Gastrocnemius medialis (tissue), 4 donors: ENCODE data around the gene PLPP2. TPM values are rescaled to one million over a fixed set of nuclear protein-coding genes. Genes with fewer than 3 reads are reported as not detected.
A peak's percentile ranks its signal among the peaks of the same experiment; 100 is the strongest.

ENCODE experiments used
- ATAC-seq, 2 donors: fragments of 150-250 bp; one replicate each; pipeline ENCODE4 v1.9.1; 2016
- DNase-seq, 2 donors: peaks; one replicate each; pipeline ENCODE4 v3.0.0-alpha.2; 2019
- H3K27ac ChIP-seq, 4 donors: fragments of 200-600 bp; sonication (generic); 1 replicate in 1 of 4; 2 replicates in 3 of 4; pipeline ENCODE4 v1.5.1; 2016 to 2018; ENCODE audit warnings: mild to moderate bottlenecking in 2 of 4, moderate library complexity in 1 of 4
- H3K27me3 ChIP-seq, 3 donors: fragments of 200-600 bp; sonication (generic) in 2 of 3; 1 replicate in 1 of 3; 2 replicates in 2 of 3; pipeline versions ENCODE4 v1.5.1 to v1.6.0; 2016 to 2019; ENCODE audit warnings: mild to moderate bottlenecking in 1 of 3, moderate library complexity in 1 of 3
- H3K36me3 ChIP-seq, 2 donors: fragments of 200-600 bp; sonication (generic) in 1 of 2; one replicate each; pipeline ENCODE4 v1.5.1; 2017 to 2018
- H3K4me1 ChIP-seq, 2 donors: fragments of 200-600 bp; sonication (generic) in 1 of 2; one replicate each; pipeline ENCODE4 v1.5.1; 2016 to 2017; ENCODE audit warnings: mild to moderate bottlenecking in 2 of 2
- H3K4me3 ChIP-seq, 4 donors: fragments of 200-600 bp; sonication (generic) in 3 of 4; 1 replicate in 1 of 4; 2 replicates in 3 of 4; pipeline ENCODE4 v1.5.1; 2016 to 2019; ENCODE audit warnings: mild to moderate bottlenecking in 2 of 4
- H3K9me3 ChIP-seq, 3 donors: fragments of 200-600 bp; sonication (generic) in 2 of 3; 1 replicate in 1 of 3; 2 replicates in 2 of 3; pipeline ENCODE4 v1.5.1; 2016 to 2019
- CTCF ChIP-seq, 5 experiments: fragments of 450-650 bp in 3 of 5; fragments of 200-600 bp in 2 of 5; sonication (generic) in 2 of 5; IDR thresholded peaks in 4 of 5; conservative IDR thresholded peaks in 1 of 5; 1 replicate in 4 of 5; 2 replicates in 1 of 5; pipeline ENCODE4 v1.5.1; 2016 to 2019; ENCODE audit warnings: antibody characterized with exemption in 5 of 5, mild to moderate bottlenecking in 3 of 5, moderate library complexity in 3 of 5
- POLR2A ChIP-seq, 2 donors: fragments of 450-650 bp; IDR thresholded peaks; one replicate each; pipeline ENCODE4 v1.6.1; 2017; ENCODE audit warnings: antibody characterized with exemption in 2 of 2, mild to moderate bottlenecking in 2 of 2, moderate library complexity in 2 of 2
- in situ Hi-C, 4 donors: fragments of 200-750 bp; cut with MboI; loops; one replicate each; pipeline versions ENCODE4 v1.15.0 to v1.8.0; 2017; ENCODE audit warnings: low sequenced_read_pairs in 4 of 4
- intact Hi-C: fragments of 100-400 bp; cut with DNase I; formaldehyde crosslinking; loops from one replicate; pipeline ENCODE4 v1.15.1; 2023; ENCODE audit warnings: low total_unique reads
- total RNA-seq, 4 donors: library from RNA; depleted of rRNA; stranded (reverse); fragments of >200 nt; gene quantifications; one replicate each; pipeline versions ENCODE4 v1.1.0 to v1.2.3, GENCODE V29; 2016

Gene PLPP2
- total RNA-seq, 4 donors from 2014 or later: 0.64 to 1.2 (median 0.92) TPM; not detected in 1

DNA sequence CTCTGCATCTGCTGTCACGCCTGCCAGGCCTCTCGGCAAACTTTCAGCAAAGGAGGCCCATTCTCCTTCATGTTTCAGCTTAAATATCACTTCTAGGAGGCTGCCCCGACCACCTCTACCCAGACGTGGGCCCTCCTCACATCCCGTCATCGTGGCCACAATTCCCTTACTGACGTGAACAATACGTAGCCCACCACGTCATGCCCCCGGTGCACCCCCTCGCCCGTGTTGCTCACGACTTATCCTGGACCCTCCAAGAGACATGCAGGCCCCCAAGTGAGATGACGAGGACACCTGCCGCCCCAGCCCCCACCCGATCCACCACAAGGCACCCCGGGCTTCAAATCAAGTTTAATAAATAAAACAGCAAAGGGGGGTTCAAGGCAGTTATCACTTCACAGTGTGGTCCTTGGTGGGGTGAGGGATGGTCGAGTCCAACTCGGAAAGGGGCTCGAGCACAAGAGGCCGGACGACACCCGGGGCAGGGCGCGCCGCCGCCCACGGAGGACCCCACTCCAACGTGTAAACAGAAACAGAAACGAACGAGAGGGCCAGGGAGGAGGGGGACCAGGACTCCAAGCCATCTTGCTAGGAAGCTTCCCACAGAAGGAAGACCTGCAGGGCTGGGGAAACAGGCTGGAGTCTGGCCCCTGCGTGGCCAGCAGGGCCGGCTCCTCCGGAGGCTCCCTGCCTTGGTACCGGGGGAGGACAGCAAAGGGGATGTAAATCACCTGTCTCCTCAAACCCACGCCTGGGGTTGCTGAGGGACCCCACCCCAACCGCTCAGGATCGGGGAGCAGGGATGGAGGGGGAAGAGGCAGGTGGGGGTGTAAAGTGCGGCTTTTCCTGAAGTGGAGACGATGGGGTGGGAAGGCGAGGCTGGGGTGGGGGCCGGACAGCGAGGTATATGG is 14.3 kb upstream of the PLPP2 start:
- DNase-seq: no peak
- H3K36me3 ChIP-seq: peaks cover 0 to 36% of the 10 kb centered on the region in 2 donors
- intact Hi-C loops: no loop called here

GRCh38 chr19:296476-297225 is 5.4 kb upstream of the PLPP2 start:
- Histone ChIP-seq H3K27ac (peak overlapping the region; percentile 29 to 68 (median 46)), H3K4me1 (peaks cover 0 to 8% of the 10 kb centered on the region in 2 donors), H3K27me3 (peaks cover 32 to 40% (median 34%) of the 10 kb centered on the region in 3 donors), H3K9me3 (no peaks in the 10 kb centered on the region), H3K36me3 (no peaks in the 10 kb centered on the region), H3K4me3 (no peak overlapping the region)
- intact Hi-C loops (no loop called here), in situ Hi-C loops (no loop called here)
- peak in 1 of 2 donors; percentile 24 for ATAC-seq
- DNase-seq: peak in 1 of 2 donors; percentile 42
- TF ChIP-seq CTCF (IDR thresholded peaks at IDR 0.05 in 4 of 5, conservative IDR thresholded peaks at IDR 0.05 in 1 of 5) (no peak), POLR2A (IDR thresholded peaks at IDR 0.05) (no peak)

More for the DNA sequence above, 14.3 kb upstream of the PLPP2 start:
- in situ Hi-C loops: no loop called here
- H3K27me3 ChIP-seq: no peaks in the 10 kb centered on the region
- TF ChIP-seq CTCF (IDR thresholded peaks at IDR 0.05 in 4 of 5, conservative IDR thresholded peaks at IDR 0.05 in 1 of 5) (no peak), POLR2A (IDR thresholded peaks at IDR 0.05) (no peak)
- H3K27ac ChIP-seq: no peak overlapping the region
- no peak for ATAC-seq
- H3K9me3 ChIP-seq: no peaks in the 10 kb centered on the region
- no peak overlapping the region for H3K4me3 ChIP-seq
- no peaks in the 10 kb centered on the region for H3K4me1 ChIP-seq

DNA sequence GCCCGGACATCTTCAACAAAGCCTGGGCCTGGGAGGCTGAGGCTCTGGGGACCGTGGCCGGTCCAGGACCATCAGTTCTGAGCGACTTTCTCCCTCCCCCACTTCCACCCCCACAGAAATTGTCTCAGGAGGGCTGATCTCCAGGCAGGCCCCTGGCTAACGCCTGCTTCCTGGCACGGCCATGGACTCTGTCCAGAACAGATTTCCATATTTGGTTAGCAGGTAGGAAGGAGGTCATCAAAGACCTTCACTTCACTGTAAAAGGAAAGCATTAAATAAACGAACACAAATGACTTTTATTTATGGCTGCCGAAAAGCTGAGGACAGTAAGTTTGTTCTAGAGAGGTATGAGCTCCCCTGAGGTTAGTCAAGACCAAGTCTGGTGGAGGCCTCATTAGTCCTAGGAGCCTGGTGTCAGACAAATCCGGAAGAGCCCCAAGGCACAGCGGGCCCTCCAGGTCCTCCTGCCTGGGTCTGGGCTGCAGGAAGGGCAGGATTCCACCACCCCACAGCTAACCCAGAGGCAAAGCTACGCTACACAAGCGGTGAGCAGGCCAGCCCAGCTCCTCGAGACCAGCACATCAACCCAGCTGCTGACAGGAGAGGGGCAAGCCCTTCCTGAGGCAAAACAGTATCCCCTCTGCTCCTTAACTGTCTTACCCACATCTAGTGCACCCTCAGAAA is 4.6 kb upstream of the PLPP2 start:
- no peaks in the 10 kb centered on the region for H3K9me3 ChIP-seq
- peaks cover 0 to 8% of the 10 kb centered on the region in 2 donors for H3K4me1 ChIP-seq
- peak; percentile 45 to 46 for ATAC-seq
- no peak for DNase-seq
- TF ChIP-seq POLR2A (IDR thresholded peaks at IDR 0.05): no peak
- TF ChIP-seq CTCF (IDR thresholded peaks at IDR 0.05 in 4 of 5, conservative IDR thresholded peaks at IDR 0.05 in 1 of 5): no peak
- peaks cover 35 to 41% (median 39%) of the 10 kb centered on the region in 3 donors for H3K27me3 ChIP-seq
- no peaks in the 10 kb centered on the region for H3K36me3 ChIP-seq
- intact Hi-C loops (no loop called here), in situ Hi-C loops (no loop called here)
- no peak overlapping the region for H3K4me3 ChIP-seq
- peak overlapping the region; percentile 39 to 68 (median 56) for H3K27ac ChIP-seq

- peaks cover 0 to 8% of the 10 kb centered on the region in 2 donors for H3K4me1 ChIP-seq
- intact Hi-C loops (no loop called here), in situ Hi-C loops (no loop called here)
- H3K9me3 ChIP-seq: no peaks in the 10 kb centered on the region
- H3K36me3 ChIP-seq: no peaks in the 10 kb centered on the region
- peak in 1 of 2 donors; percentile 11 for ATAC-seq
- TF ChIP-seq CTCF (IDR thresholded peaks at IDR 0.05 in 4 of 5, conservative IDR thresholded peaks at IDR 0.05 in 1 of 5) (peak in 4 of 5 experiments; percentile 37 to 64 (median 47)), POLR2A (IDR thresholded peaks at IDR 0.05) (no peak)
- peak overlapping the region in 1 of 4 donors; percentile 34 for H3K4me3 ChIP-seq
- peaks cover 41 to 47% (median 45%) of the 10 kb centered on the region in 3 donors for H3K27me3 ChIP-seq
- H3K27ac ChIP-seq: peak overlapping the region; percentile 10 to 68 (median 56)
- DNase-seq: no peak
Measured at GRCh38 chr19:294946-295686, 3.9 kb upstream of the PLPP2 start.
